Keratinocyte (primary cell): ENCODE results near the gene APBB2.

Experiments
- EZH2 ChIP-seq: IDR thresholded peaks from one replicate; pipeline ENCODE4 v1.6.1; 2012; ENCODE audit warnings: inconsistent platforms, mild to moderate bottlenecking, low read length, moderate library complexity
- TF ChIP-seq, protein P1 (sequence below), 3 experiments: IDR thresholded peaks in 1 of 3; conservative IDR thresholded peaks in 1 of 3; optimal IDR thresholded peaks in 1 of 3; 2 replicates in 2 of 3; 3 replicates in 1 of 3; pipeline versions ENCODE3 to v1.5.1; 2011; ENCODE audit warnings: low read length in 3 of 3, mild to moderate bottlenecking in 3 of 3, moderate library complexity in 2 of 3, control low read depth in 1 of 3, inconsistent platforms in 1 of 3; ENCODE audit not compliant: insufficient read depth in 2 of 3; ENCODE audit errors: extremely low read depth in 1 of 3

DNA sequence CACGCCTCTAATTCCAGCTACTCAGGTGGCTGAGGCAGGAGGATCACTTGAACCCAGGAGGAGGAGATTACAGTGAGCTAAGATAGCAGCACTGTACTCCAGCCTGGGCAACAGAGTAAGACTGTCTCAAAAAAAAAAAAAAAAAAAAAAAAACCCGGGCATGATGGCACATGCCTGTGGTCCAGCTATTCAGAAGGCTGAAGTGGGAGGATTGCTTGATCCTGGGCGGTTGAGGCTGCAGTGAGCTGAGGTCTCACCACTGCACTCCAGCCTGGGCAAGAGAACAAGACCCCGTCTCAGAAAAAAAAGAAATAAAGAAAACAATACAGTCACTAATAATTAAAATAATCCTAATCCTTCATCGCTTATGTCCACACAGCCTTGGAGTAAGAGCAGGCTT, 68.1 kb downstream of the APBB2 start:
- TF ChIP-seq EZH2, result no peak
- TF ChIP-seq, protein P1, sequence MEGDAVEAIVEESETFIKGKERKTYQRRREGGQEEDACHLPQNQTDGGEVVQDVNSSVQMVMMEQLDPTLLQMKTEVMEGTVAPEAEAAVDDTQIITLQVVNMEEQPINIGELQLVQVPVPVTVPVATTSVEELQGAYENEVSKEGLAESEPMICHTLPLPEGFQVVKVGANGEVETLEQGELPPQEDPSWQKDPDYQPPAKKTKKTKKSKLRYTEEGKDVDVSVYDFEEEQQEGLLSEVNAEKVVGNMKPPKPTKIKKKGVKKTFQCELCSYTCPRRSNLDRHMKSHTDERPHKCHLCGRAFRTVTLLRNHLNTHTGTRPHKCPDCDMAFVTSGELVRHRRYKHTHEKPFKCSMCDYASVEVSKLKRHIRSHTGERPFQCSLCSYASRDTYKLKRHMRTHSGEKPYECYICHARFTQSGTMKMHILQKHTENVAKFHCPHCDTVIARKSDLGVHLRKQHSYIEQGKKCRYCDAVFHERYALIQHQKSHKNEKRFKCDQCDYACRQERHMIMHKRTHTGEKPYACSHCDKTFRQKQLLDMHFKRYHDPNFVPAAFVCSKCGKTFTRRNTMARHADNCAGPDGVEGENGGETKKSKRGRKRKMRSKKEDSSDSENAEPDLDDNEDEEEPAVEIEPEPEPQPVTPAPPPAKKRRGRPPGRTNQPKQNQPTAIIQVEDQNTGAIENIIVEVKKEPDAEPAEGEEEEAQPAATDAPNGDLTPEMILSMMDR (optimal IDR thresholded peaks at IDR 0.05 in 1 of 3, IDR thresholded peaks at IDR 0.05 in 1 of 3, conservative IDR thresholded peaks at IDR 0.05 in 1 of 3; ENCODE audit: extremely low read depth in 1 of 3, insufficient read depth in 2 of 3, low read length in 3 of 3), result no peak
